ENCODE results near the gene LCN1.

Gene LCN1

DNA sequence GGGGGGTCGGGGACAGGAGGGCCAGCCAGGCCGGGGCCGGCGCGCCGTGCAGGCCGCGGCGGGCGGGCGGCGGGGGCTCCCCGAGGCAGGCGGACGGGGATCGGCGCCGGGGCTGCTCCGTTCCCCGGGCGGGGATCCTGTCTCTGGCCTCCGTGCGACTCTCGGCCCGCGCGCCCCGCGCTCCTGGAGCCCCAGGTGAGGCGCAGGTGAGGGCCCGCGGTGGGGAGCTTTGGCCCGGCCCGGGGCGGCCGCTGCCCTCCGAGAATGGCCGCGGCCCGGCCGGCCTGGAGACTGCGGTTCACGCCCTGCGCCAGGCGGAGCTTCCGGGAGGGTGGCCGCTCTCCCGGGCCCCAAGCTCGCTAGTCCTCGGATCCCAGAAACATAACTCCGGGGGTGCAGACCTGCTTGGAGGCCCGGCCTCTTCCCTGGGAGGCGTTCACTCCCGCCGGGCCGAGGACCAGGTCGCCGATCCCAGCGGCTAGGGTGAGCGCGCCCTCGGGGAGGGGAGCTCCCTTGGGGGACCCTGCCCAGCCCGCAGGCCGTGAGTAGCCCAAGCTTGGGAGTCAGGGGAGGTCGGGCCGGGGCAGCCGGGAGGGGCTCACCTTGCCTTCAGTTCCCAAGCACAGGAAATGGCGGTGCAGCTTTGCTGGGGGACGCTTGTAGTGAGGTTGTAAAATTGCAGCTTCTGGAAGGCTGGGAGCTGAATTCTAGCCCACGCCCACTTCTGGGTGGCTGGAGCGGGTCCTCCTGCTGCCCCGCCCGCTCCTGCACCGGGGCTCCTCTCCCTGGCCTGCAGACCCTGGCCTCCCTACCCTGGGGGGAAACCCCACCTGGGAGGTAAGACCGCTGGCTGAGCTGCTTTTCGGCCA is 40.9 kb upstream of the LCN1 start:
- WGBS, 2 experiments: 1% methylated on average over 76 of the region's 76 CpGs
- Histone ChIP-seq H3K27ac (ENCODE audit: insufficient read depth, low read depth, low read length, poor library complexity, severe bottlenecking) (no peak overlapping the region), H3K27me3 (ENCODE audit: control insufficient read depth, insufficient read depth, low read length, poor library complexity, severe bottlenecking) (no peaks in the 10 kb centered on the region), H3K36me3 (ENCODE audit: control insufficient read depth, insufficient read depth, low read length) (peaks cover 14% of the 10 kb centered on the region), H3K4me3 (ENCODE audit: insufficient read depth, low read depth, low read length) (peak overlapping the region; percentile 75), H3K4me1 (ENCODE audit: control insufficient read depth, insufficient read depth, low read length) (peaks cover 5% of the 10 kb centered on the region), H3K9me3 (ENCODE audit: control insufficient read depth, low read length) (no peaks in the 10 kb centered on the region)

DNA sequence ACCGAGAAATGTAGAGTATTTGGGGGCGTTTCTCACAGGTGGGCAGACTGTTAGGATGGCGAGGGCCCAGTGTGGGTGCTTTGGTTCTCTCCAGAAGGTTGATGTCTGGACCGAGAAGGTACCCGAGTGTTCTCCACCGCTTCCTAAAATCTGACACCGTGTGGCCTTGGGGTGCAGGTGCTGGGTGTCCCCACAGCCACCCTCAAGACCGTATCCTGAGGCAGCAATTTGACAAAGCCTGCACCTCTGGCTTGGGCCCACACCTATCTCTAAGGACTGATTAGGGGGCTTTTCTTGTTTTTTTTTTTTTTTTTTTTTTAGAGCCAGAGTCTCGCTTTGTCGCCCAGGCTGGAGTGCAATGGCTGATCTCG is 40.3 kb upstream of the LCN1 start:
- 45 to 46% methylated on average over 11 of the region's 11 CpGs for WGBS, 2 experiments
- H3K9me3 ChIP-seq (ENCODE audit: control insufficient read depth, low read length): no peaks in the 10 kb centered on the region
- peaks cover 5% of the 10 kb centered on the region for H3K4me1 ChIP-seq (ENCODE audit: control insufficient read depth, insufficient read depth, low read length)
- H3K36me3 ChIP-seq (ENCODE audit: control insufficient read depth, insufficient read depth, low read length): peaks cover 20% of the 10 kb centered on the region
- H3K27me3 ChIP-seq (ENCODE audit: control insufficient read depth, insufficient read depth, low read length, poor library complexity, severe bottlenecking): no peaks in the 10 kb centered on the region
- H3K27ac ChIP-seq (ENCODE audit: insufficient read depth, low read depth, low read length, poor library complexity, severe bottlenecking): no peak overlapping the region
- H3K4me3 ChIP-seq (ENCODE audit: insufficient read depth, low read depth, low read length): peak overlapping the region; percentile 75

DNA sequence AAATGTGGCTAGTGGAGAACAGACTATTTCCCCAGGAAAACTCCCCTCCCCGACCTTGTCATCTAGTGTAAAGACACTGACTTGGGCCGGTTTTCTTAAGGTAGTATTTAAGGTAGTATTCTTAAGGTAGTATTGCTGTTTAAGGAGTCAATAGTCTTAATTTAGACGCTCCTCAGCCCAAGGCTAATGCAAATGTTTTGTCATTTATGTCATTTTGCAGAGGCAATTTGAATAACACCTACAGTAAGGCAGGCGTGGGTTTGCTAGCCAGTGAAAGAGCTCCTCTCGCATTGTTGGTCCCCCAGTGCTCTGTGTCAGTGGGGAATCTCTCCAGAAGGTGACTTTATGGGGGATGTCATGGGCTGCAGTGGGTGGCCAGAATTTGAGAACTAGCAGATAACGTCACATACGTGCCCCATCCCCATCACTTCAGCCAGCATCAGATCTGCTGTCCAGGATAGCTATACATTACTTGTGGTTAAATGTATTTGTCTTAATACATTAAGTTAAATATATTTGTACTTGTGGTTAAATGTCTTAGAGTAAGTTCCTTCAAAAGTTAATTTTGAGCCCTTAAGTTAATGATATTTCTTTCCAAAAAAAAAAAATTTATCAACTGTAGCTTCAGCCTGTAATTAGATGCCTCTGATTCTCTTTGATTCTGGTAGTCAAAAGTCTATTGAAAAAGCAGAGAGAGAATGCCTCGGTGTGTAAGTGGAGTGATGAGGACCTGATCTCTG is 39.1 kb upstream of the LCN1 start:
- Histone ChIP-seq H3K4me3 (ENCODE audit: insufficient read depth, low read depth, low read length) (no peak overlapping the region), H3K9me3 (ENCODE audit: control insufficient read depth, low read length) (no peaks in the 10 kb centered on the region), H3K27ac (ENCODE audit: insufficient read depth, low read depth, low read length, poor library complexity, severe bottlenecking) (no peak overlapping the region), H3K27me3 (ENCODE audit: control insufficient read depth, insufficient read depth, low read length, poor library complexity, severe bottlenecking) (no peaks in the 10 kb centered on the region), H3K4me1 (ENCODE audit: control insufficient read depth, insufficient read depth, low read length) (peaks cover 5% of the 10 kb centered on the region), H3K36me3 (ENCODE audit: control insufficient read depth, insufficient read depth, low read length) (peaks cover 32% of the 10 kb centered on the region)
- 87 to 89% methylated on average over 8 of the region's 8 CpGs for WGBS, 2 experiments

DNA sequence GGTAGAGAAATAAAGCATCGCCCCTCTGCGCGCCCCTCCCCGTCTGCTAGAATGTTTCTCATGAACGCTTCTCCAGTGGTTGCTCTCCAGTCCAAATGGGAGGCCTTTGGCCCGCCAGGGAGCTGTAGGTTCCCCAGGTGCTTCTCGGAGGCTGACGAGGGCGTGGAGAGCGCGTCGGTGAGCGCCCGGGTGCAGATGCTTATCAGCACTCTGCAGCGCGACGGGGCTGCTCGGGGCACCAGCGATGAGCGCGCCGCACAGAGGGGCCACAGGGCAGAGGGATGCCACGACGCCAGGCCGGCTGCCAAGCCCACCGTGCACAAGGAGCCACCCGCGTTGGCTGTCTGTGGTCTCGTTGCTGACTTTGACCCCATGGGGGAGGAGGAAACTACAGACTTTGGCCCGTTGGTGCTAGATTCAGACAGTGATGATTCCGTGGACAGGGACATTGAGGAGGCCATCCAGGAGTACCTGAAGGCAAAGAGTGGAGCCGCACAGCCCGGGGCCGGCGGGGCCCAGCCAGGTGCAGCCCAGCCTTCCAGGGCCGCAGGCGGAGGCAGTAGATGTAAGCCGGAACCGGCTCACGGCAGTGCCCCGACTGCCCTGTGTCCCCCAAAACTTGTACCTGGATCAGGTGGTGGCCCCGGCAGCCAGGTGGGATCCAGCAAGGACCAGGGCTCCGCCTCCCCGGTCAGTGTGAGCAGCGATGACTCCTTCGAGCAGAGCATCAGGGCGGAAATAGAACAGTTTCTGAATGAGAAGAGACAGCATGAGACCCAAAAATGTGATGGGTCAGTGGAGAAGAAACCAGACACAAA is 36.6 kb upstream of the LCN1 start:
- Histone ChIP-seq H3K27ac (ENCODE audit: insufficient read depth, low read depth, low read length, poor library complexity, severe bottlenecking) (no peak overlapping the region), H3K27me3 (ENCODE audit: control insufficient read depth, insufficient read depth, low read length, poor library complexity, severe bottlenecking) (no peaks in the 10 kb centered on the region), H3K4me1 (ENCODE audit: control insufficient read depth, insufficient read depth, low read length) (peaks cover 5% of the 10 kb centered on the region), H3K4me3 (ENCODE audit: insufficient read depth, low read depth, low read length) (no peak overlapping the region), H3K36me3 (ENCODE audit: control insufficient read depth, insufficient read depth, low read length) (peaks cover 43% of the 10 kb centered on the region), H3K9me3 (ENCODE audit: control insufficient read depth, low read length) (no peaks in the 10 kb centered on the region)
- 96 to 97% methylated on average over 47 of the region's 47 CpGs for WGBS, 2 experiments

DNA sequence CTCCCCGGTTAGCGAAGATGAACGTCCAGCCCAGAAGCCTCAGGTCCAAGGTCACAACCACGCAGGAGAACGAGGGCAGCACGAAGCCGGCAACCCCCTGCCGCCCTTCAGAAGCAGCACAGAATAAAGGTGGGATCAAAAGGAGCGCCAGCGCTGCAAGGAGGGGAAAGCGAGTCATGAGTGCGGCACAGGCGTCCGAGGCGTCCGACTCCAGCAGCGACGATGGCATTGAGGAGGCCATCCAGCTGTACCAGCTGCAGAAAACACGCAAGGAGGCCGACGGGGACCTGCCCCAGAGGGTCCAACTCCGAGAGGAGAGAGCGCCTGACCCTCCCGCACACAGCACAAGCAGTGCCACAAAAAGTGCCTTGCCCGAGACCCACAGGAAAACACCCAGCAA is 35.9 kb upstream of the LCN1 start:
- H3K9me3 ChIP-seq (ENCODE audit: control insufficient read depth, low read length): no peaks in the 10 kb centered on the region
- WGBS, 2 experiments: 96 to 97% methylated on average over 25 of the region's 25 CpGs
- no peak overlapping the region for H3K27ac ChIP-seq (ENCODE audit: insufficient read depth, low read depth, low read length, poor library complexity, severe bottlenecking)
- H3K36me3 ChIP-seq (ENCODE audit: control insufficient read depth, insufficient read depth, low read length): peaks cover 43% of the 10 kb centered on the region
- H3K4me1 ChIP-seq (ENCODE audit: control insufficient read depth, insufficient read depth, low read length): peaks cover 10% of the 10 kb centered on the region
- no peaks in the 10 kb centered on the region for H3K27me3 ChIP-seq (ENCODE audit: control insufficient read depth, insufficient read depth, low read length, poor library complexity, severe bottlenecking)
- H3K4me3 ChIP-seq (ENCODE audit: insufficient read depth, low read depth, low read length): no peak overlapping the region

DNA sequence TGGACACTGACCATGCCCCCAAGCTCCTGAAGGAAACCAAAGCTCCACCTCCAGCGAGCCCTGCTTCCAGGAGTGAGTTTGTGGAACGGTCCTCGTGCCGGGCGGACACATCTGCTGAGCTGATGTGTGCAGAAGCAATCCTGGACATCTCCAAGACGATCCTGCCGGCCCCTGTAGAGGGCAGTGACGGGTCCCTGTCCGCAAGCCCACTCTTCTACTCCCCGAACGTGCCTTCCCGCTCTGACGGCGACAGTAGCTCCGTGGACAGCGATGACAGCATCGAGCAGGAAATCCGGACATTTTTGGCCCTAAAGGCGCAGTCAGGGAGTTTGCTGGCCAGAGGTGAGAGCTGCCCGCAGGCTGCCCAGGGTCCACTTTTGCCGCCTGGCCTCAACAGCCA is 35.4 kb upstream of the LCN1 start:
- no peak overlapping the region for H3K27ac ChIP-seq (ENCODE audit: insufficient read depth, low read depth, low read length, poor library complexity, severe bottlenecking)
- 93 to 94% methylated on average over 21 of the region's 21 CpGs for WGBS, 2 experiments
- peaks cover 9% of the 10 kb centered on the region for H3K4me1 ChIP-seq (ENCODE audit: control insufficient read depth, insufficient read depth, low read length)
- peaks cover 43% of the 10 kb centered on the region for H3K36me3 ChIP-seq (ENCODE audit: control insufficient read depth, insufficient read depth, low read length)
- H3K27me3 ChIP-seq (ENCODE audit: control insufficient read depth, insufficient read depth, low read length, poor library complexity, severe bottlenecking): no peaks in the 10 kb centered on the region
- no peaks in the 10 kb centered on the region for H3K9me3 ChIP-seq (ENCODE audit: control insufficient read depth, low read length)
- H3K4me3 ChIP-seq (ENCODE audit: insufficient read depth, low read depth, low read length): no peak overlapping the region

DNA sequence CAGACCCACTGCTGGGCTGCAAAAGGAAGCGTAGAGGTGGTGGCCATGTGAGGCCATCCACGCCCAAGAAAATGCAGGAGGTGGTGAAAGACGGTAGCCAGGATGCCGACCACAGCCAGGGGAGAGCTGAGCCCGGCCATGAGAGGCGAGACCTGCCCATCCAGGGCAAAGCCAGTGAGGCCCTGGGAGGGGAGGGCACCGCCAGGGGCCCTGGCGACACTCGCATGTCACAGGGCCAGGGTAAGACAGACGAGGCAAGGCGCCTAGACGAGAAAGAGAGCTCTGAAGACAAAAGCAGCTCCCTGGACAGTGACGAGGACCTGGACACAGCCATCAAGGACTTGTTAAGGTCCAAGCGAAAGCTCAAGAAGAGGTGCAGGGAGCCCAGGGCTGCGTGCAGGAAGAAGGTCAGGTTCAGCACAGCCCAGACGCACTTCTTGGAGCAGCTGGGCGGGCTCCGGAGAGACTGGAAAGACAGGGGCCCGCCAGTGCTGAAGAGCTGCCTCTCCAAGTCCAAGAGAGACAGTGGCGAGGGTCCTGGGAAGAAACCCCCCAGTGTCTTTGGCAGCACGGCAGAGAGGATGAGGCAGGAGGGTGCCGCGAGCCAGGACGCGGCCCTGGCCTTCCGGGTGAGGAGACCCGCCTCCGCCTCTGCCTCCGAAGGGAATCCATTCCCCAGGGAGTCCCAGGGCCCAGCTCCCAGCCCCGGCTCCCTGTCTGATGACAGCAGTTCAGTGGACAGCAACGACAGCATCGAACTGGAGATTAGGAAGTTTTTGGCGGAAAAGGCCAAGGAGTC is 34.8 kb upstream of the LCN1 start:
- Histone ChIP-seq H3K4me3 (ENCODE audit: insufficient read depth, low read depth, low read length) (no peak overlapping the region), H3K4me1 (ENCODE audit: control insufficient read depth, insufficient read depth, low read length) (peaks cover 6% of the 10 kb centered on the region), H3K27ac (ENCODE audit: insufficient read depth, low read depth, low read length, poor library complexity, severe bottlenecking) (no peak overlapping the region), H3K9me3 (ENCODE audit: control insufficient read depth, low read length) (no peaks in the 10 kb centered on the region), H3K27me3 (ENCODE audit: control insufficient read depth, insufficient read depth, low read length, poor library complexity, severe bottlenecking) (no peaks in the 10 kb centered on the region), H3K36me3 (ENCODE audit: control insufficient read depth, insufficient read depth, low read length) (peaks cover 43% of the 10 kb centered on the region)
- 95 to 96% methylated on average over 33 of the region's 33 CpGs for WGBS, 2 experiments

DNA sequence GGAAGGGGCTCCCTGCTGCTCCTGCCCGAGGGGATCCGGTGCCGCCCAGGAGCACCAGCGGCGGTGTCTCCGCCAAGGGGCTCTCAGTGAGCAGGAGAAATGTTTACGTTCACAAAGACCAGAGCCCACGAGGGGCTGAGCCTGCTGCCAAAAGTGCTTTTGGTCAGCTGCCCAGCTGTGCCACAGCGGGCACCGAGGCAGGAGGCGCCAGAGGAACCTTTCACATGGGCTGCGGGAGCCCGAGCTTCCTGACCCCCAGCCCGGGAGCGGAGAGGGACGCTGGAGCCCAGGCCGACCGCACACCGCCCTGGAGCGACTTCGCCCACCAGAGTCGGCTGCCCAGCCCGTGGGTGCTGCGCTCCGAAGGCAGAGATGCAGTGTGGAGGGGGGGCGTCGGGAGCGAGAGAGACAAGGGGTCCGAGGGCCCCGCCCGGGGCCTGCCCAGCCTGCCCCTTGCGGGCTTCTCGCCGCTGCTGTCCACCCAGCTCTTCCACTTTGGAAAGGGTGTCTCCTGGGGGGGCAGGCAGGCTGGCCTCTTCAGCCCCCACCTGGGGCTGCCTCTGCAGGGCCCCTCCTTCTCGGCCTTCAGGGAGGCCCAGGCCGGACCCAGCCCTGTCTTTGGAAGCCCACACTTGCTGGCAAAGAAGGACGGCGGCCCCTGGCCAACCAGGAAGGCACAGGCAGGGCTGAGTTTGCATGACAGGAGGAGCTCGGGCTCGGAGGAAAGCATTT is 33.8 kb upstream of the LCN1 start:
- no peaks in the 10 kb centered on the region for H3K27me3 ChIP-seq (ENCODE audit: control insufficient read depth, insufficient read depth, low read length, poor library complexity, severe bottlenecking)
- H3K9me3 ChIP-seq (ENCODE audit: control insufficient read depth, low read length): no peaks in the 10 kb centered on the region
- H3K4me3 ChIP-seq (ENCODE audit: insufficient read depth, low read depth, low read length): no peak overlapping the region
- peaks cover 43% of the 10 kb centered on the region for H3K36me3 ChIP-seq (ENCODE audit: control insufficient read depth, insufficient read depth, low read length)
- WGBS, 2 experiments: 96 to 97% methylated on average over 40 of the region's 40 CpGs
- peaks cover 6% of the 10 kb centered on the region for H3K4me1 ChIP-seq (ENCODE audit: control insufficient read depth, insufficient read depth, low read length)
- H3K27ac ChIP-seq (ENCODE audit: insufficient read depth, low read depth, low read length, poor library complexity, severe bottlenecking): no peak overlapping the region

DNA sequence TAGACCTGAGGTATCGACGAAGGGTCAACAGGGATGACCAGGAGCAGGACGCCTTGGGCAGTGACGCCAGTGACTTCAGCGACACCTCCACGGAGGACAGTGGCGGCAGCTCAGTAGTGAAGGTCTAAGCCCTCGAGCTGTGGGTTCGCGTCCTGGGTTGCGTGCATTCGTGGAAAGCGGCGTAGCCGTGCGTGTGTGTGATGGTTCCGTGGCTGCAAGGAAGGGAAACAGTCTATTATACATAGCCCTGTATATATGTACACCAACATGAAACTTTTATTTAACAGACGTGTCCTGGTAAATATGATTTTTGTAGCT is 33.3 kb upstream of the LCN1 start:
- Histone ChIP-seq H3K27me3 (ENCODE audit: control insufficient read depth, insufficient read depth, low read length, poor library complexity, severe bottlenecking) (no peaks in the 10 kb centered on the region), H3K4me1 (ENCODE audit: control insufficient read depth, insufficient read depth, low read length) (peaks cover 6% of the 10 kb centered on the region), H3K4me3 (ENCODE audit: insufficient read depth, low read depth, low read length) (no peak overlapping the region), H3K36me3 (ENCODE audit: control insufficient read depth, insufficient read depth, low read length) (peaks cover 43% of the 10 kb centered on the region), H3K9me3 (ENCODE audit: control insufficient read depth, low read length) (no peaks in the 10 kb centered on the region), H3K27ac (ENCODE audit: insufficient read depth, low read depth, low read length, poor library complexity, severe bottlenecking) (no peak overlapping the region)
- WGBS, 2 experiments: 96 to 97% methylated on average over 15 to 18 of the region's 18 CpGs

Data from ectodermal cell (in vitro differentiated cells).